ENCODE results near the gene NEK10. TPM values are rescaled to one million over a fixed set of nuclear protein-coding genes. Genes with fewer than 3 reads are reported as not detected.

The NEK10 gene
- total and polyA plus RNA-seq, 9 of the 15 experiments (the other 6 are each of a cell fraction or from before 2014, with no cell fraction given): 0.07 TPM; not detected in 8

GRCh38 chr3:27073912-27074311, 295.3 kb downstream of the NEK10 start:
- H3K4me2 ChIP-seq (ENCODE audit: insufficient read depth, low read length): no peak overlapping the region
- H3K9me1 ChIP-seq (ENCODE audit: control insufficient read depth, insufficient read depth, low read length): no peaks in the 10 kb centered on the region
- TF ChIP-seq C11orf30 (IDR thresholded peaks at IDR 0.05; ENCODE audit: low read depth): no peak
- TF ChIP-seq ZNF785 (CRISPR knock-in tag; IDR thresholded peaks at IDR 0.05): no peak
- TF ChIP-seq, protein P1, sequence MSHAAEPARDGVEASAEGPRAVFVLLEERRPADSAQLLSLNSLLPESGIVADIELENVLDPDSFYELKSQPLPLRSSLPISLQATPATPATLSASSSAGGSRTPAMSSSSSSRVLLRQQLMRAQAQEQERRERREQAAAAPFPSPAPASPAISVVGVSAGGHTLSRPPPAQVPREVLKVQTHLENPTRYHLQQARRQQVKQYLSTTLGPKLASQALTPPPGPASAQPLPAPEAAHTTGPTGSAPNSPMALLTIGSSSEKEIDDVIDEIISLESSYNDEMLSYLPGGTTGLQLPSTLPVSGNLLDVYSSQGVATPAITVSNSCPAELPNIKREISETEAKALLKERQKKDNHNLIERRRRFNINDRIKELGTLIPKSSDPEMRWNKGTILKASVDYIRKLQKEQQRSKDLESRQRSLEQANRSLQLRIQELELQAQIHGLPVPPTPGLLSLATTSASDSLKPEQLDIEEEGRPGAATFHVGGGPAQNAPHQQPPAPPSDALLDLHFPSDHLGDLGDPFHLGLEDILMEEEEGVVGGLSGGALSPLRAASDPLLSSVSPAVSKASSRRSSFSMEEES (CRISPR knock-in tag; IDR thresholded peaks at IDR 0.05): no peak
- no peak for TF ChIP-seq HNRNPL (IDR thresholded peaks at IDR 0.05; ENCODE audit: low read depth, low read length)
- TF ChIP-seq HDAC2 (IDR thresholded peaks at IDR 0.05): no peak
- TF ChIP-seq ZNF609 (CRISPR knock-in tag; IDR thresholded peaks at IDR 0.05; ENCODE audit: borderline replicate concordance): no peak
- ATAC-seq: no peak
- WGBS (ENCODE audit: insufficient coverage, low coverage, missing lambda C conversion rate): 2% methylated on average over 3 of the region's 3 CpGs
- no peak for DNase-seq (ENCODE audit: extremely low read depth in 1 of 4, low spot score in 3 of 4)
- intact Hi-C loops (cut with micrococcal nuclease): no loop called here
- no peak overlapping the region for H2AFZ ChIP-seq (ENCODE audit: low read depth, low read length)
- ChIA-PET POLR2A (no interaction called here), CTCF (ENCODE audit: low intra/inter-chr PET ratio) (no interaction called here)
- H3K36me3 ChIP-seq (ENCODE audit: control insufficient read depth, insufficient read depth, low read length): no peaks in the 10 kb centered on the region
- H3K9ac ChIP-seq (ENCODE audit: insufficient read depth in 1 of 2, low read depth in 2 of 2, low read length in 2 of 2): no peak overlapping the region
- in situ Hi-C loops (cut with MboI): no loop called here
- H3K27me3 ChIP-seq (ENCODE audit: control insufficient read depth in 2 of 2, insufficient read depth in 2 of 2, low read length in 2 of 2): no peaks in the 10 kb centered on the region
- H3K79me2 ChIP-seq (ENCODE audit: control insufficient read depth, insufficient read depth, low read length): no peaks in the 10 kb centered on the region
- H3K4me3 ChIP-seq: no peak overlapping the region
- no TSS peak for BruUV-seq (replicated peaks)
- H3K27ac ChIP-seq (ENCODE audit: extremely low read depth, low read depth, low read length): no peak overlapping the region
- H3K4me1 ChIP-seq (replicated peaks in 1 of 2; ENCODE audit: control insufficient read depth in 2 of 2, insufficient read depth in 2 of 2, low read length in 2 of 2): no peaks in the 10 kb centered on the region
- H3K9me3 ChIP-seq (replicated peaks; ENCODE audit: control insufficient read depth, insufficient read depth, low read depth, low read length): no peaks in the 10 kb centered on the region; the same call in none of the 2 replicates
- no peak for FAIRE-seq
- no peaks in the 10 kb centered on the region for H4K20me1 ChIP-seq (replicated peaks; ENCODE audit: control insufficient read depth, insufficient read depth, low read length)
